Measurements from ENCODE around the gene NAPA.

The NAPA gene

GRCh38 chr19:47485210-47485609 is 29.7 kb downstream of the NAPA start:
- no peak for DNase-seq

GRCh38 chr19:47483800-47484690 is 30.8 kb downstream of the NAPA start, which contains the start of gene KPTN:
Gene KPTN, minus strand, starts transcription at chr19:47484219. Its CDS starts 59 bp downstream, at chr19:47484160.
- DNase-seq: peak; percentile 94

GRCh38 chr19:47483200-47483599 is 31.7 kb downstream of the NAPA start:
- DNase-seq: no peak

GRCh38 chr19:47481460-47482052 is 33.3 kb downstream of the NAPA start:
- no peak for DNase-seq

GRCh38 chr19:47480658-47481057 is 34.2 kb downstream of the NAPA start:
- no peak for DNase-seq

GRCh38 chr19:47479701-47480503 is 35.0 kb downstream of the NAPA start:
- DNase-seq: no peak

GRCh38 chr19:47476438-47476972 is 38.4 kb downstream of the NAPA start:
- DNase-seq: no peak

- no peak for DNase-seq
These were observed 39.4 kb downstream of the NAPA start for GRCh38 chr19:47475465-47475864.

GRCh38 chr19:47473336-47473735 is 41.5 kb downstream of the NAPA start:
- DNase-seq: no peak

GRCh38 chr19:47471733-47472457 is 43.0 kb downstream of the NAPA start, which contains the start of gene SLC8A2:
Gene SLC8A2, minus strand, starts transcription at chr19:47471893. Its CDS starts 5,490 bp downstream, at chr19:47466403.
- peak; percentile 66 for DNase-seq

GRCh38 chr19:47471381-47471732 is 43.5 kb downstream of the NAPA start:
- DNase-seq: no peak

GRCh38 chr19:47470447-47471195 is 44.2 kb downstream of the NAPA start:
- DNase-seq: no peak

- no peak for DNase-seq
These were observed 45.1 kb downstream of the NAPA start for GRCh38 chr19:47469719-47470118.

- DNase-seq: no peak
These were observed 45.5 kb downstream of the NAPA start for GRCh38 chr19:47469363-47469700.

GRCh38 chr19:47467914-47468313 is 46.9 kb downstream of the NAPA start:
- no peak for DNase-seq

- DNase-seq: no peak
These were observed 48.9 kb downstream of the NAPA start for GRCh38 chr19:47465957-47466356.

GRCh38 chr19:47464675-47465419 is 50.0 kb downstream of the NAPA start:
- DNase-seq: no peak

GRCh38 chr19:47461876-47462275 is 53.0 kb downstream of the NAPA start:
- no peak for DNase-seq

- DNase-seq: no peak
These were observed 55.4 kb downstream of the NAPA start for GRCh38 chr19:47459477-47459876.

- DNase-seq: no peak
These were observed 56.2 kb downstream of the NAPA start for GRCh38 chr19:47458672-47459071.

Data from stimulated activated CD4-positive, alpha-beta T cell treated with anti-CD3 and anti-CD28 coated beads, Interleukin-15, amount 100 ng/mL, for 24 hours (primary cell).